GM21423 (cell line): ENCODE measurements around the gene MDFI.

Experiments used
- ATAC-seq: cut with Tn5 transposase; IDR thresholded peaks from one replicate; pipeline ENCODE4 v1.9.1; 2021; ENCODE audit warnings: mild to moderate bottlenecking, moderate library complexity; ENCODE audit not compliant: unreplicated experiment

MDFI gene, protein sequence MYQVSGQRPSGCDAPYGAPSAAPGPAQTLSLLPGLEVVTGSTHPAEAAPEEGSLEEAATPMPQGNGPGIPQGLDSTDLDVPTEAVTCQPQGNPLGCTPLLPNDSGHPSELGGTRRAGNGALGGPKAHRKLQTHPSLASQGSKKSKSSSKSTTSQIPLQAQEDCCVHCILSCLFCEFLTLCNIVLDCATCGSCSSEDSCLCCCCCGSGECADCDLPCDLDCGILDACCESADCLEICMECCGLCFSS

DNA sequence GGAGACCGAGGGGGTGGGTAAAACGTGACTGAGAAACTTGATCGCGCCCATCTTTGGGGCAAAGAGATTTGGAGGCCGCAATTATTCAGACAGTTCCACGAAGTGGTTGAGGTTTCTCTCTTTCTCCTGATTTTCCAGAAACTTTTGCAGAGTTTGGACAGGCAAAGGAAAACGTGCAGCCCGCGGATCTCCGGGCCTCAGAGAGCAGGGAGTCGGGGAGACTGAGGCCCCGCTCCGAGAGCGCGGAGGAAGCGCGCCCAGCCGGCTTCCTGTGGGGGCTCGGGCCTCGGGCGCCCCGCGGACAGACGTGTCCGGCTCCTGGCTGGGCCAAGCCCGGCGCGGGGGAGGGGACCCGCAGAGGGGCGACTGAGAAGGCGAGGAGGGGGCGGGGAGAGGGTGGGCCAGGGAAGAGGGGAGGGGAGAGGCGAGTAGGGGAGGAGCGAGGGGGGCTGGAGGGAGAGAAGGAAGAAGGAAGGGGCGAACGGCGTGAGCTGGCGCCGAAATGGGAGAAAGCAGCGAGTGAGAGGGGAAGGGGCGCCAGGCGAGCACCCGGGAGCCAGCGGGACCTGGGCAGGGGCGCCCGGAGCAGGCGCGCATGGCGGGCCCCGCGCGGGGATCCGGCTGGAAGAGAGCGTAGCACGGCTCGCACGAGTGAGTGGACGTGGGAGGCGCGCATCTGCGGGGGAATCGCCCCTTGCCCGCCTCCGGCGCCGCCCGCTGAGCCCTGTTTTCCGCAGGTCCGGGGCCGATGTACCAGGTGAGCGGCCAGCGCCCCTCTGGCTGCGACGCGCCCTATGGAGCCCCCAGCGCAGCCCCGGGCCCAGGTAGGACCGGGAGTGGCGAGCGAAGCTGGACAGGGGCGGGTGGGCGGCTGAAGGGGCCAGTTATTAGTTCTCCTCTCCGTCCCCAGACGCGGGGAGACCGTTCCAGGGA, at the start of gene MDFI:
Gene MDFI, plus strand, starts transcription at position 467 of the 933 bp plus-strand sequence. Its CDS starts 282 bp downstream, at position 749.
- ATAC-seq, result no peak

DNA sequence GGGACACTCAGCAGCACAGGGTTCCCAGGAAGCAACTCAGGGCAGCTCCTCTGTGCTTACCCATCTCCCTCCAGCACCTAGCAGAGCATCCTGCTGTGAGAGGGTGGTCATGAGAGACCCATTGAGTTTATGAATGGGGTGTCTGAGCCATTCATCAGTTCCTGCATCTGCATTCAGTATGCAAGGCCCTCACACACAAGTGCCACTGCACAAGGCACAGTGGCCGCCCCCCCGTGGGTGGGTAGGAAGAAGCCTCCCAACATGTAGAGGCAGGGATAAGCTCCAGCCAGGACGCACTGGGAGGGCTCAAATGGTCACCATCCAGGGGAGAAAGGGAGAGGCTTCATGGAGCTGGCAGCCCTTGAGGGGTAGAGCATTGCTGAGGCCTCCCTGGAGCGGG, 49.0 kb upstream of the MDFI start:
- no peak for ATAC-seq

DNA sequence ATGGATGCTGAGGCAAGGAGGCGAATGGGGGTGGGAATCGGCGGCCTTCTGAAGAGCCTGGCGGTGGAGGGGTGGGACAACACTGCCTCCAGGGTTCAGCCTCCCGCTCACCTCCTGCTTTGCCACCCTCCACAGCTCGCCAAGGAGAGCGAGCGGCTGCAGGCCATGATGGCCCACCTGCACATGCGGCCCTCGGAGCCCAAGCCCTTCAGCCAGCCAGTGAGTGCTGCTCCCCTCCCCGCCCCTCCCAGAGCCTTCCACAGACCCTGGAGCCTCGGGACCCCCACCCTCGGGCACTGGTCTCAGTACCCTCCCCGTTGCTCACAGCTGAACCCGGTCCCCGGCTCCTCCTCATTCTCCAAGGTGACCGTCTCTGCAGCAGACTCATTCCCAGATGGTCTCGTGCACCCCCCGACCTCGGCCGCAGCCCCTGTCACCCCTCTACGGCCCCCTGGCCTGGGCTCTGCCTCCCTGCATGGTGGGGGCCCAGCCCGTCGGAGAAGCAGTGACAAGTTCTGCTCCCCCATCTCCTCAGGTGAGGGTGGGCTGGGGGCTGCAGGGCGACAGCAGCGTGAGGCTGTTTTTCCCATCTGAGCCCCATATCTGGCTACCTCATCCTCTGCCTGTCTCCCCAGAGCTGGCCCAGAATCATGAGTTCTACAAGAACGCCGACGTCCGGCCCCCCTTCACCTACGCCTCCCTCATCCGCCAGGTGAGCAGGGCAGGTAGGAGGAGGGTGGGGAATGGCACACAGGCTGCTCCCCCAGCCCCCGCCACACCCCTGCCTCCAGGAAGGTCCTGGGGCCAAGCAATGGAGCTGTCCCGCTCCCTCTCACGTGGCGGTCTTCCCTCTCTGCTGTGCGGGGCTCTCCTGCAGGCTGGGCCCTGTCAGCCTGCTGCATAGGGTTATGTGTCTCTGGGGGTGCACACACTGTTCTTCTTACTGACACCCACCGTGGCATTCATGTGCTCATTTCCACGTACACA, 48.3 kb upstream of the MDFI start:
- ATAC-seq, result no peak

DNA sequence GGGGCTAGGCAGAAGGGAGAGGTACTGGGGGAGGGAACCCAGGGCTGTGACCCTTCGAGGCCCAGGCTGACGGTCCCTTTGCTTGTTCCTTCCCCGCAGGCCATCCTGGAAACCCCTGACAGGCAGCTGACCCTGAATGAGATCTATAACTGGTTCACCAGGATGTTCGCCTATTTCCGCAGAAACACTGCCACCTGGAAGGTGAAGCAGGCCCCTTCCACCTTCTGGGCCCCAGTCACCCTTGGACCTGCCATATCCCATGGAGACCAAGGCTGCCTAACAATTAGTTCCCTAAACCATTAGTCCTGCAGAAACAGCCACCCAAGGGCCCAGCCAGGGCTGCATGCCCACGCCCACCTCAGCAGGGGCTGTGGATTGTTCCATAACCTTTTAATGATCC, 47.1 kb upstream of the MDFI start:
- ATAC-seq, result no peak

DNA sequence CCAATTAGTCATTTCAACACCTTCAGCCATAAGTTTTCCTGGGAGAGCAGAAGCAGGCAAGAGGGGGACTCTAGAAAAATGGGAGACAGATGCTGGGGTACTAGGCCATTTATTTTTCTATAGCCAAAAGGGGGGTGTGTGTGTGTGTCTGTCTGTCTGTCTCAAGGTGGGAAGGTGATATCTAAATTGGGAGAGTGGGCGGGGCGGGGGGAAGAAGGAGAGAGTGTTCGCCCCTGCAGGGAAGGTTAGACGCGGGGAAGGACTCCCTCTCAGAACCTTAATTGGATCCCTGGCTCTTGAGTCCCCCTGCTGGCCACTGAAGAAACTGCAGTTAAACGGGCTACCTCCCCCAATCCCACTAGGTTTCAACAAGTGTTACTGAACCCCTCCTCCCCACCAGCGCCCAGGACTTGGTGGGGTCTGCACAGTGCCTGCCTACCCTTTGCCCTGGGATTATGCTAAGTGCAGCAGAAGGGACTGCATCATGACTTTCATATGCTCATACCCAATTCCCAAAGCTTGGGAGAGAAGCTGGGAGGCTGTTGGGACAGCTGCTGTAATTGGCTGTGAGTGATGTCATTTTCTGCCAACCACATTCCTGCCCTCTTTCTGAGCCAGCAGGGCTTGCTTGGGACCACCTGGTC, 46.3 kb upstream of the MDFI start:
- ATAC-seq, result no peak

DNA sequence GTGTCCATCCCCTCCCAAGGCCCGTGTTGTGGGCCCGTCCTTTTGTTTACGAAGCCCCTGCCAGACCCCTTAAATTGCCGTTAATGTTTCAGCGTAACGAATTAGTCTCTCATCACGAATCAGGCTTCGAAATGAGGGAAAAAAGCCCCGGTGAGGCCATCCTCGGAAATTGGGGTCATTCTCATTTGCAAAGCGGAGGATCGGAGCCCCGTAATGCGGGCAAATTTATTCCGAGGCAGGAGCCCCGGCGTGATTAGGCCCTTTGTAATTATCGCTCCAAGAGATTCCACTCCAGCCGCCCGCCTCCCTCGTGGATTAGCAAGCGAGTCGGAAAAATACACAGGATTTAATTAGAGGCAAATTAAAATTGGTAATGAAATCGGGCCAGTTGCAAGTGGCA, 44.9 kb upstream of the MDFI start:
- ATAC-seq, result no peak

DNA sequence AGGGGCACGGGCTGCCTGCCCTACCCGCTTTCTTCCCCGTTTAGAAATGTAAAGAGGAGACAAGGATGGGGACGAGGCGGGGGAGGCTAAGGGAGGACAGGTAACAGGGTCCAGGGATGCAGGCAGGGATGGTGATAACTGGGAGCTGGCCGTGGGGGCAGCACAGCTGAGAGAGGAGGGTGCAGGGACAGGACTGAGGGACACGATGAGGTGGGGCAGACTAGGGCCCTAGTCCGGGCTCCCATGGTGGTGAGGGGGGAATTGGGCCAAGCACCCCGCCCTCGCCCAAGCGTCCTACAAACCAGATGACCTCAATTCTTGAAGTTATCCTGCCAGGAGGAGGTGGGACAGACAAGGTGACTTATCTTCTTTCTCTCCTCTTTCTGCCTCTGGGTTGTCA, 44.4 kb upstream of the MDFI start:
- ATAC-seq, result no peak

DNA sequence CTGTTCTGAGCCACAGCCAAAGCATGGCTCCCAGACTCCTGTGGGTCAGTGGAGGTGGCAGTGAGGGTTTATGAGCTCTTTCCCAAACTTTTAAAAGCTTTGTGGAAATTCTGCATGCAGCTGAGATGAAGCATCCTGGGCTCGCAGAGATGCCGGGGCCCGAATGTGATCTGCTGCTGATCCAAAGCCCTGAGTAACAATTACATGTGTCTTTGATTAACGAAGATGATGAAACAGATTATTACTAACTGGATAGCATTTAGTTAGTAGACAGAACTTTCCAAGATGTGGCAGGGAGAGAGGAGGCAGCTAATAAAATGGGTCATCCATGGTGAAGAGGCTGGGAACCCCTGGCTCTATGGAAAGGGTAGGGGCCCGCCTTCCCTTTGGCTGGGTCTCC, 43.9 kb upstream of the MDFI start:
- ATAC-seq, result no peak

DNA sequence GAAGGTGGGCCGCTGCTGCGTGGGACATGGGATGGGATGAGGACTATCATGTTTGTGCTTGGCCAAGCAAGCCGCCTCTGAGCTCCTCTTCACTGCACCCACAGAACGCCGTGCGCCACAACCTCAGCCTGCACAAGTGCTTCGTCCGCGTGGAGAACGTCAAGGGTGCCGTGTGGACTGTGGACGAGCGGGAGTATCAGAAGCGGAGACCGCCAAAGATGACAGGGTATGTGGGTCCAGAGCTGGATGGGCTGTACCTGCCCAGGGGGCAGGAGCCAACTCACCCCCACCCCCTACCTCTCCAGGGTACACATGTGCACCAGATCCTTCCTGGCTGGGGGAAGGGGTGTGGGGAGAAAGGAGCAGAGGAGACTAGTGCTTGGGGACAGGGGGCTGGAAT, 43.5 kb upstream of the MDFI start:
- ATAC-seq, result no peak

DNA sequence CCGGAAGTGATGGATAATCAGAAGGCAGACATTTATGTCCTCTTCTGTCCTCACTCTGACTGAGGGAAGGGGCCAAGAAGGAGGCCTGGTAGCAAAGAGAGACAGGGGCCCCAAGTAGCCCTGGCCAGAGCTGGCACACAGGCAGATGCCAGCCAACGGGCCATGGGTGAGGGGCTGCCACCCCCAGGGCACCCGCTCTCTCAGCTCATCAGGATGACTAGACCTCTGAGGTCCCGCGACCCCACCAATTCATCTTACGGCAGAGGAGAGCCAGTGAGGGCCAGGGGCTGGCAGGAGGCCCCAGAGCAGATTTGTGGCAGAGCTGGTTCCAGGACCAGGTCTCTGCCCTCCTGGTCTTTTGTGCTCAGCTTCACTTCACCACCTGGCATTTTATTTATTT, 43.1 kb upstream of the MDFI start:
- ATAC-seq, result no peak

DNA sequence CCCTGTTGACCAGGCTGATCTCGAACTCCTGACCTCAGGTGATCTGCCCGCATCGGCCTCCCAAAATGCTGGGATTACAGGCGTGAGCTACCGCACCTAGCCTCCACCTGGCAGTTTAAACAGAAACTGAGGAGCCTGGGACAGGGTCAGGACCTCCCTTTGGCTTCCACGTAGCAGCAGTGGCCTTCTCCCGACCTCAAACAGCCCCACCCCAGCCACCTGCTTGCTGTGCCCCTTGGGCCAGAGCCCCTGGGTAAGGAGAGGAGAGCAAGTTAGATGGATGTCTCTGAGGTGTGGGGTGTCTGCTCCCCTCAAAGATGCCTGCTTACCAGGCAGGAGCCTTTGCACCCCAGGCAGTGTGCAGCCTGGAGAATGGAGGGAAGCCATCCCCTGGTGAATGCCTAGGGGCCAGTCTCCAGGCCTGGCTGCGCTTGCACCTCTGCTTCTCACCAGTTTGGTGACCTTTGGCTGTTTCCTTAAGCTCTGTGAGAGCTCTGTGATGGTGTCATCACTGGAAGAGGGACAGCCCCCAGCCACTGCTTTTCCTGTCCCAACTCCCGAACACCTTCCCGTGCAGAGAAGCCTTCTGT, 42.1 kb upstream of the MDFI start:
- no peak for ATAC-seq

DNA sequence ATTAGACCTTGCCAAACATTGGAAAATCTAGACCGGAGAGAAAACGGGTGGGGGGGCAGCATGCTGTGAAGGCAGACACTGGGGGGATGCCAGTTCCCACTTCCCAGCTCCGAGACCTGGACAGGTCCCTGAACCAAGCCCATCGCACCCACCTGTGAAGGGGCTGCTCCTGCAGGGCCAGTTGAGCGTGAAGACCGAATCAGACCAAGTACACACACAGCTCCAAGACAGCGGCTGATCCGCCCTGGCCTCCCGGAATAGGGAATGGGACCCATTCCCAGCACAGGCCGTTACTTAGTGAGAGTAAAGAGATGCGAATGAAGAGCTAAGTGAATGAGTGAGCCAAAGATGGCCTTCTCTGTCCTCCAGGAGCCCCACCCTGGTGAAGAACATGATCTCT, 41.5 kb upstream of the MDFI start:
- no peak for ATAC-seq

DNA sequence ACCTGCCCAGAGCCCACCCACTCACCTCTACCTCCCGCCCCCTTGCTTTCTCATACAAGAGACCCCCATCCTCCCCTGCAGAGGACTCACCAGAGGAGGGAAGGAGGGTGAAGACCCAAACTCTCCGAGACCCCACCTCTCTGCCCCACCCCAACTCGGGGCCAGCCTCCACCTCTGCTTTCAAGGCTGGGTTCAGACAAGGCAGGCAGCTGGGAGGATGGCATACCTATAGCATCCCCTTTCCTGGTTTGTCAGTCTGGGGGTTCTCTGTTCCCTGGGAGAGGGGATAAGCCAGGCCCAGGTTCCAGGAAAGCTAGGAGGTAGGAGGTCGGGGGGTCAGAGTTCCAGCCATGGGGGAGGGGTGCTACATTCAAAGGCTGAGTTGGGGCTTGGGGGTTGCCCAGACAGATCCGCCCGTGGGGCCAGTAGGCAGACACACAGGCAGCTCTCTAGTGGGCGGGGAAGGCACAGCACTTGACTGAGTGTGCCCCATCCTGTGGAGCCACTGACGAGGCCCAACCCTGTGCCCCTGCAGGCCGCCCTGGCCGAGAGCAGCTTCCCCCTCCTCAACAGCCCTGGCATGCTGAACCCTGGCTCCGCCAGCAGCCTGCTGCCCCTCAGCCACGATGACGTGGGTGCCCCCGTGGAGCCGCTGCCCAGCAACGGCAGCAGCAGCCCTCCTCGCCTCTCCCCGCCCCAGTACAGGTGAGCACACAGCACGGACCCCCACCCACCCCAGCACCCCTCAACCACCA, 40.8 kb upstream of the MDFI start:
- no peak for ATAC-seq

DNA sequence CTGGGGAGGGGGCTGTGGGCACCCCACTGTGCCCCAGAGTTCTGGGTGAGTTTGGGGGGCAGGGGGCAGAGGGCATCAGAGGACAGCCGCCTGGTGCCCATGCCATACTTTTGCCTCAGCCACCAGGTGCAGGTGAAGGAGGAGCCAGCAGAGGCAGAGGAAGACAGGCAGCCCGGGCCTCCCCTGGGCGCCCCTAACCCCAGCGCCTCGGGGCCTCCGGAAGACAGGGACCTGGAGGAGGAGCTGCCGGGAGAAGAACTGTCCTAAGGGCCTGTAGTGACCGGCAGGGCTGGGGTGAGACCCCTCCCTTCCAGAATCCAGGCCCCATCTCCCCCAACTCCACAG, 39.6 kb upstream of the MDFI start:
- ATAC-seq, result no peak

DNA sequence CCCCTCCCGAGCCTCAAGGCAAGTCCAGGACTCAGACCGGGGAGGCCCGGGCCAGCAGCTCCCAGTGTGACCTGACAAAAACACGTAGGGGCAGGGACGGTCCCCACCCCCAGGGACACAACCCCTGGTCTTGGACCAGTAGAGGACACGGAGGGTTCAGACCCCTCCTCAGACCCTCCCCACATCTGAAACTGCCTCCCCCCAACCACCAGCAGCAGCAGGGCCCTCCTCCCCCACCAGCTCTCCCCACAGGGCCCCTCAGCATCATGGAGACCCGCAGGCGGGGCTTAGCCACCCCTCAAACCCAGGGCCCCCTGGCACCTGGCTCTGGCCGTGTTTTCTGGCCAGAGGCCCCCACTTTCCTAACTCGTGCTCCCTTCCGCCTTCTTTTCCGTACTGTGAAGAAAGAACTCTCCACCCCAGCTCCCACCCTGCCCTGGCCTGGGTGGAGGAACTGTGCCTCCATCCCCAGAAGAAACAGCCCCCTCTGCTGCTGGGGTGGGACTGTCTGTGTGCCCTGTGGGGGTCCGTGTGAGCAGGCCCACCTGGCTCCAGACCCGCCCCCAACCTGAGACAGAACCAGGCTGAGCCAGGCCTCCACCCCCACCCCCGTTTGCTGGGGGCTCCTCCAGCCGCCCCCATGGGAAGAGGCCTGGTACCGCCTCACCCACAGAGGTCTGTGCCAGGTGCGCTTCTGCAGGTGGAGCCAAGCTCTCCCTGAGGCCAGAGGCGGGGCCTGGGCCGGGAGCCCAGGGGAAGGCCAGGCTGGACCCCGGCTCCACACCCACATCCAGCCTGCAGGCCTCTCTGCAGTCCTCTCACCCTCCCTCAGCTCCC, 39.0 kb upstream of the MDFI start:
- no peak for ATAC-seq

DNA sequence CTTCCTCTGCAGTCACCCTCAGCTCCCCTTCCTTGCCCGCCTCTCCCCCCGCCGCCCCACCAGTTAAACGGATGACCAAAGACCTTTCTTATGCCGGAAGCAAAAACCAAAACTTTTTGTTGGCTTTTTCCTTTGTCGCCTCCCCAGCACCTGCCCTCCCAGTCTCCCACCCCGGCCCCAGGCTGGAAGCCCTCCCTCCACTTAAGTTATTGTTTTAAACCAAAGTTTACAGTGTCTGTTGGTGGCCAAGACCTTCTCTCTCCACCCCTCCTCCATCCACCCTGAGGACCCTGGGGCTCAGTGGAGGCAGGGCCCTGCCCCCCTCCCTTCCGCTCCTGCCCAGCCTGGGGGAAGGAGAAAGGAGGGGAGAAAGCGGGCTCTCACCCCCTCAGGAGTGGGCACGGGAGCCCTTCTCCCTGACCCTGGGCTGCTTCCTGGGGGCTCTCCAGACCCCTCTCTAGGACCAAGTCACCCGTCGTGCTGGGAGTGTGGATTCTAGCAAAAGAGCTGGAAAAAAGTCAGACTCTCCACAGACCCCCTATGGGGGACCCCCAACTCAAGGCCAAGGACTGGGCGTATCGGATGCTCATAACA, 38.3 kb upstream of the MDFI start:
- no peak for ATAC-seq

DNA sequence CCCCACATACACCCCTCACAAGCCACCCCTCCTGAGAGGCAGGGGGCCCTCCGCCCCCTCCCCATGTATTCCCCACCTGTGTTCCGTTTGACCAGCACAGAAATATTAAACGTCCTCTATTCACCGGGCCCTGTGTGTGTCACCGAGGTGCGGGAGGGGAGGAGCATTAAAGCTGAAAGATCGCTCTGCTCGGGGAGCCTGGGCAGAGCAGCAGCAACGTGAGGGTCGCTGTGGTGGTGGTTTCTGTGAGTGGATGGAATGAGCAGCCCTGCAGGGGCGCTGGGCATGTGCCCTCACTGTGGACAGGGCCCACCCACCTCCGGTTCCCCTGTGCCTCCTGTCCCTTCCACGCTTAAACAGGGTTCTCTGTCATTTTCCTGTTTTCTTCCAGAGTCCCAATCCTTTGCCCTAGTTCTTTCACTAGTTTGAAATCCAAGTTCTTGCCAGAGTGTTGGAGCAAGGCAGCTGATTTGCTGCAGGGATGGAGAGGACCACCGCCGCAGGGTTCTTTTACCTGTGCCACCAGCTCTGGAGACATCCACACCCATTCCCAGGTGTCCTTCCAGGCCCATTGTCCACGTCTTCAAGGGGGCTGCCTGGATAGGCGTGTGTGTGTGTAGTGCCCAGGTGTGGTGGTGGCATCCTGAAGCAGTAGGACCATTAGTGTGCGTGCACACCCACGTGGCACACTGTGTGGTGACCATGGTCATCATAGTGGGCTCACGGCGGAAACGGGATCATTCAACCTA, 37.6 kb upstream of the MDFI start:
- no peak for ATAC-seq

DNA sequence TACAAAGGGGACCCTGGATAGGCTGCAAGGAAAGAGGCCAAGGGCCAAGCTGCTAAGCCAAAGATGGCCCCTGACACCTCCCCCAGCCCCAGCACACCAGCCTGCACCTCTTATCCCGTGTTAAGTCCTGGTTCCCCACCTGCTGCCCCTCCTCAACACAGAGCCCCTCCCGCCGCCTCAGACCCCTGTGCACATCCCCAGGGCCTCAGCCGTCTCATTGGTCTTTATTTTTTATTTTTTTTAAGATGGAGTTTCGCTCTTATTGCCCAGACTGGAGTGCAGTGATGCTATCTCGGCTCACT, 37.1 kb upstream of the MDFI start:
- no peak for ATAC-seq
